Measurements from ENCODE around the gene SMAD2. TPM values are rescaled to one million over a fixed set of nuclear protein-coding genes. Genes with fewer than 3 reads are reported as not detected.
A peak's percentile ranks its signal among the peaks of the same experiment; 100 is the strongest.

The SMAD2 gene
- total RNA-seq, 1 donor: 118 TPM

DNA sequence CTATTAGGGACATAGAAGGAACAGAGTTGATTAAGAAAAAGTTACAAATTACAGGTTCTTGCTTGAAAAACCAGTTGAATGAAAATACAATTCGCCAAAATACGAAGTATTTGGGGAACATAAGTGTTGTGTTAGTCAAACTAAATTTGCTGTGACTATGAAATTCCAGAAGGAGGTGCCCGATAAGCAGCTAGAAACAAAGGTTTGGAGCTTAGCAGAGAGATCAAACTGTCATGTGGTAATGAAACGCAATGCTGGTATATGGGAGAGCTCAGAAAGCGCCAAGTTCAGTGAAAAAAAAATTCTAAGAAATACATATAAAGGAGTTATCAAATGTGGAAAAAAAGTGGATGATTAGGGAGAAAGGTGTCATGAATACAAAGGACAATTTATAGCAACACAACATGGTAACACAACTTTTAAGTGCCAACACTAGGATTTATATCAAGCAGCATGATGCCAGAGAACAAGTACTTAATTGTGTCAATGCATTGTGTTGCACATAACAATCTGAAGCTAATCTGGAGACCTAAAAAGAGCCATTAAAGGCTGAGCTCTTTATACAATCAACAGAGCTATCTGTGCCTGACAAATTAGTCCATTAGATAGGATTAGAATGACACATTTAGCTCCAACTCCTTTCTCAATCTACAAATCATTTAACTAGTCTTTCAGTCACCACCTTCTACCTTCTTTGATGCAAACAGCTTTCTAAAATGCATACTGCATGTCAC, 31.2 kb downstream of the SMAD2 start:
- TF ChIP-seq, protein P1, sequence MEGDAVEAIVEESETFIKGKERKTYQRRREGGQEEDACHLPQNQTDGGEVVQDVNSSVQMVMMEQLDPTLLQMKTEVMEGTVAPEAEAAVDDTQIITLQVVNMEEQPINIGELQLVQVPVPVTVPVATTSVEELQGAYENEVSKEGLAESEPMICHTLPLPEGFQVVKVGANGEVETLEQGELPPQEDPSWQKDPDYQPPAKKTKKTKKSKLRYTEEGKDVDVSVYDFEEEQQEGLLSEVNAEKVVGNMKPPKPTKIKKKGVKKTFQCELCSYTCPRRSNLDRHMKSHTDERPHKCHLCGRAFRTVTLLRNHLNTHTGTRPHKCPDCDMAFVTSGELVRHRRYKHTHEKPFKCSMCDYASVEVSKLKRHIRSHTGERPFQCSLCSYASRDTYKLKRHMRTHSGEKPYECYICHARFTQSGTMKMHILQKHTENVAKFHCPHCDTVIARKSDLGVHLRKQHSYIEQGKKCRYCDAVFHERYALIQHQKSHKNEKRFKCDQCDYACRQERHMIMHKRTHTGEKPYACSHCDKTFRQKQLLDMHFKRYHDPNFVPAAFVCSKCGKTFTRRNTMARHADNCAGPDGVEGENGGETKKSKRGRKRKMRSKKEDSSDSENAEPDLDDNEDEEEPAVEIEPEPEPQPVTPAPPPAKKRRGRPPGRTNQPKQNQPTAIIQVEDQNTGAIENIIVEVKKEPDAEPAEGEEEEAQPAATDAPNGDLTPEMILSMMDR (IDR thresholded peaks at IDR 0.05; ENCODE audit: insufficient read depth, low read length): no peak
- no peak for DNase-seq (ENCODE audit: low read depth)
- H3K4me3 ChIP-seq (ENCODE audit: low read depth, low read length): no peak overlapping the region

DNA sequence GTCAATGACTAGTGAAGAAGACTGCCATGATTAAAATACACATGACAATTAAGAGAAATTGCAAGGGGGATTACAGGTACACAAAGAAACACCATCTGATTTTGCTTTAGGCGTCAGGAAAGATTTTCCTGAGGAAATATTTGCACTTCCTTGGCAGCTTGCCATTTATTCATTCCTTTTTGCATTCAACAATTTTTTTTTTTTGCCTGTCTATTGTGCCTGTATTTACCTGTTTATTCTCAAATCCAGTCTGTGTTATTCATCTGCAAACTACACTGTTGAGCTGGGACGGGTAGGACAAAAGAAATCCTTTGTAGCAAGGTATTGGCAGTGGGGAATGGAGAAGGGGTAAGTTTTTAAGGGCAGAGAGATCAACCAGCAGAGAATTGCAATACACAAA, 31.8 kb downstream of the SMAD2 start:
- no peak overlapping the region for H3K4me3 ChIP-seq (ENCODE audit: low read depth, low read length)
- no peak for DNase-seq (ENCODE audit: low read depth)
- TF ChIP-seq, protein P1 (IDR thresholded peaks at IDR 0.05; ENCODE audit: insufficient read depth, low read length): no peak

DNA sequence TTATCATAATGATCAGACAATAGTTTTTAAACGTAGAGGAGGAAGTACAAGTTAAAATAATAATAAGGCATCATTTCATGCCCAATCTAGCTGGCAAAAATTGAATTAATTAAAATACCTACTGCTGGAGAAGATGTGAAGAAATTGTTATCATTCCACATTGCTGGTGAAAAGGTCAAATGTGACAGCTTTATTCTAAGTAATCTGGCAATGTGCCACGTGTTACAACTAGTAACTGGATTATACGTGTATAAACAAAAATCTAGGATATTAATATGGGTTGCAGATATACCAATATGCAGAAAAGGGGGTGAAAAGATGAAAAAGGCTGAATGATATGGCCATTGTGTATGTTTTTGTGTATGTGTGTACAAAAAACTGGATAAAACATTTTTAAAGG, 32.4 kb downstream of the SMAD2 start:
- no peak overlapping the region for H3K4me3 ChIP-seq (ENCODE audit: low read depth, low read length)
- TF ChIP-seq, protein P1 (IDR thresholded peaks at IDR 0.05; ENCODE audit: insufficient read depth, low read length): no peak
- DNase-seq (ENCODE audit: low read depth): peak; percentile 13

DNA sequence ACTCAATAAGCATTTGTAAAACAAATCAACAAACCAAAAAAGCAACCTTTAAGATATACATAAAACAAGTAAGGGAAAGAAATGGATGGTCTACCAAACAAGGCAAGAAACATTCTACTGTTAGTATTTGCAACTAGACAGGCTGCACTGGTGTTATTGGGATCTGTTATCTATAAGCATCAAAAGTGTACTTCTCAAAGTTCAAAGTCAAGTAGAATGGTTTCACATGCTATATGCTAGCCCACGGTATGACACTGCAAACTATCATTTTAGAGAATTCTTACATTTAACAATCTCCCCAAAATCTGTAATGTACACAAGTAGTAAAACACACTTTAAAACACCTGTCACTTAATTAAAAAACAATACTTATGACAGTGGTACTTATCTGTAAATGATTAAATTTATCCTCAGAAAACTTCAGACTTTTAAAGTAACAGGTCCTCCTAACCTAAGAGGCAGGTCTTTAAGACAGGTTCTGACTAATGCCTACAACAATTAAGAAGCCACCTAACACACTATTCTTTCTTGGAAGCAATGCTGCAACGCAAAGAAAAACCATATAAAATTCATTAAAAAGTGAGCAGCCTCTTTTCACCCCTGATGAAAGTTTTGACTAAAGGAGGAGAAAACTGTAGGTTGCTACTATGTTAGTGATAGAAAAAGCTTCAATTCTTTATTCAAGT, 34.8 kb downstream of the SMAD2 start:
- no peak overlapping the region for H3K4me3 ChIP-seq (ENCODE audit: low read depth, low read length)
- DNase-seq (ENCODE audit: low read depth): no peak
- TF ChIP-seq, protein P1 (IDR thresholded peaks at IDR 0.05; ENCODE audit: insufficient read depth, low read length): no peak

DNA sequence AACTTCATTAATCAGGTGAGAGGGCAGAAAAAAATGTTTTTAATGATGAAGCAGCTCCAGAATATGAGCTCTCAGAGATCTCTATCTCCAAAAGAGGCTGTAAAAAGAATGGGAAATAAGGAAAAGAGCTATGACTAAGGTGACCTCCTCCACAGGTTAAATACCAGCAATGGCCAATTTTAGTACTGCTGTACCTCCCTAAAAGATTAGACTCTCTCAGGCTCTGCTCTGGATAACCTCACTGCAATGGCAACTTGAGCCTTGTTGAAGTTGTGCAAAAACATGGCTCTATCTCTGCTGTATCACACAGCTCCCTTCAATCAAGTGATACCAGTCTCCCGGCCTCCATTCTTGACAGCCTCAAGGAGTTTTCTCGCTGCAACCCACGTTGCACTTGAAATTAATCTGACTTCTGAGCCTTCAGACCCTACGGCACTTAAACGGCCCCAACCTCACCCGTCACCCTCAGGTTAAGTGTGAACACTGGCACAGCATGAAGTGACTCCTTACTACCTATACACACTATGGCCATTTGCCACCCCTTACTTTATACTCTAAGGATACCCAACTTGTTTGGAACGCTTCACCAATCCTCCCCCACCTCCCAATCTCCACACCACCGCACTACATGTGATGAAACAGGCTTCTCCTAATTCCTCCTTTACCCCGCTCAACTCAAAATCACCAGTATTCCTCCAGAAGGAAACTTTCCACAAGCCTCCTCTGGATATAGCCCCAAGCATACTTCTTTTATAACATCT, 36.3 kb downstream of the SMAD2 start:
- TF ChIP-seq, protein P1 (IDR thresholded peaks at IDR 0.05; ENCODE audit: insufficient read depth, low read length): no peak
- DNase-seq (ENCODE audit: low read depth): peak; percentile 39
- H3K4me3 ChIP-seq (ENCODE audit: low read depth, low read length): no peak overlapping the region

DNA sequence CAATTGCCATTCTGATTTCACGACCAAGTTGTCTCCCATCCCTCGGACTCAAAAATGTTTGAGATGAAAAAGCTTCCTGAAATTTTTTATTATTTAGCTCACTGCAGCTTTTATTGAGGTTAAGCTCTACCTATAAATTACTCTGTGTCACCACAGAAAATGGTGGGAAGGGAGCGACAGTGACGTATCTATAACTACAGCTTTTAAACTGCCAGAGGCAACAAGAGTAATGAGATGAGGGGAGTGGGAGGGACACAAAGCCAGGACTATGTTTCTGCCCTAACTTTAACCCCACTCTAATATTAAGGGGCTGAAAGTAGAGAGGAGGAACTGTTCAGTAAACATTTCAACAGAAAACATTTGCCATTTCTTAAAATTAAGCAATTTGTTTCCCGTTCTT, 37.4 kb downstream of the SMAD2 start:
- no peak for DNase-seq (ENCODE audit: low read depth)
- H3K4me3 ChIP-seq (ENCODE audit: low read depth, low read length): no peak overlapping the region
- TF ChIP-seq, protein P1 (IDR thresholded peaks at IDR 0.05; ENCODE audit: insufficient read depth, low read length): no peak
